SK-N-SH (cell line): ENCODE data around the gene GNPTAB. TPM values are rescaled to one million over a fixed set of nuclear protein-coding genes. Genes with fewer than 3 reads are reported as not detected.

ENCODE experiments used
- CTCF ChIA-PET: fragments of 300-600, 350-600 bp; formaldehyde crosslinking; extraction: SDS; loops from one replicate; lab custom pipeline; 2021; lab: Yijun Ruan, JAX
- POLR2A ChIA-PET: fragments of 350-600 bp; sonication (Branson Sonifier 250); formaldehyde crosslinking; extraction: SDS; loops from one replicate; lab custom pipeline; 2020; ENCODE audit warnings: antibody characterized with exemption, inconsistent platforms; lab: Yijun Ruan, JAX
- DNase-seq: peaks from one replicate; pipeline ENCODE4 v3.0.0; 2012
- H2AFZ ChIP-seq: fragments of 200-600 bp; sonication (generic); 2 replicates; pipeline ENCODE4 v1.8.1; 2016; ENCODE audit warnings: antibody characterized with exemption, mild to moderate bottlenecking, low read depth
- H3F3A ChIP-seq: fragments of 200-600 bp; sonication (generic); replicated peaks from 2 replicates; pipeline ENCODE3; 2016; ENCODE audit warnings: antibody characterized with exemption, mild to moderate bottlenecking; ENCODE audit not compliant: insufficient read depth
- H3K27ac ChIP-seq, 2 experiments: fragments of 200-500 bp in 1 of 2; fragments of 200-600 bp in 1 of 2; sonication (Bioruptor generic) in 1 of 2; sonication (generic), shearing (Covaris generic) in 1 of 2; 2 replicates each; pipeline versions ENCODE4 v1.5.1 to v1.6.1; 2014 to 2016; ENCODE audit warnings: low read depth in 2 of 2, inconsistent platforms in 1 of 2, low read length in 1 of 2, mild to moderate bottlenecking in 1 of 2, mixed read lengths in 1 of 2
- H3K27me3 ChIP-seq: fragments of 200-600 bp; sonication (generic), shearing (Covaris generic); 2 replicates; pipeline ENCODE4 v1.6.1; 2016; ENCODE audit warnings: mixed run types; ENCODE audit not compliant: insufficient read depth
- H3K36me3 ChIP-seq, 2 experiments: fragments of 200-500 bp in 1 of 2; fragments of 200-600 bp in 1 of 2; sonication (Bioruptor generic) in 1 of 2; sonication (generic) in 1 of 2; replicated peaks in 1 of 2; 2 replicates each; pipeline versions ENCODE3 to v1.5.1; 2014 to 2016; ENCODE audit warnings: low read length in 1 of 2, mild to moderate bottlenecking in 1 of 2; ENCODE audit not compliant: insufficient read depth in 2 of 2, control insufficient read depth in 1 of 2
- H3K4me1 ChIP-seq, 2 experiments: fragments of 200-500 bp in 1 of 2; fragments of 200-600 bp in 1 of 2; sonication (Bioruptor generic) in 1 of 2; sonication (generic), shearing (Covaris generic) in 1 of 2; 2 replicates each; pipeline versions ENCODE4 v1.5.1 to v1.6.1; 2014 to 2016; ENCODE audit warnings: low read depth in 1 of 2, low read length in 1 of 2, mixed run types in 1 of 2; ENCODE audit not compliant: insufficient read depth in 2 of 2, control insufficient read depth in 1 of 2
- H3K4me2 ChIP-seq: fragments of 200-600 bp; sonication (generic), shearing (Covaris generic); 2 replicates; pipeline ENCODE4 v1.6.1; 2017; ENCODE audit warnings: mixed run types
- H3K4me3 ChIP-seq, 2 experiments: fragments of 200-500 bp in 1 of 2; fragments of 200-600 bp in 1 of 2; sonication (Bioruptor generic) in 1 of 2; sonication (generic), shearing (Covaris generic) in 1 of 2; 2 replicates each; pipeline versions ENCODE4 v1.5.1 to v1.8.1; 2014 to 2016; ENCODE audit warnings: low read depth in 2 of 2, inconsistent platforms in 1 of 2, low read length in 1 of 2, mild to moderate bottlenecking in 1 of 2, mixed read lengths in 1 of 2, moderate library complexity in 1 of 2
- H3K79me2 ChIP-seq: fragments of 200-600 bp; sonication (generic); 2 replicates; pipeline ENCODE4 v1.8.1; 2017; ENCODE audit warnings: mild to moderate bottlenecking; ENCODE audit not compliant: insufficient read depth
- H3K9ac ChIP-seq: fragments of 200-600 bp; sonication (generic); 2 replicates; pipeline ENCODE4 v1.6.1; 2017; ENCODE audit warnings: mixed run types
- H3K9me2 ChIP-seq: fragments of 200-600 bp; sonication (generic); 2 replicates; pipeline ENCODE4 v1.6.1; 2017; ENCODE audit warnings: mixed run types
- H3K9me3 ChIP-seq: fragments of 200-600 bp; sonication (generic); 2 replicates; pipeline ENCODE4 v1.6.1; 2017; ENCODE audit warnings: mixed run types, mild to moderate bottlenecking, moderate library complexity
- H4K20me1 ChIP-seq: fragments of 200-600 bp; sonication (generic); 2 replicates; pipeline ENCODE4 v1.6.1; 2017; ENCODE audit warnings: mild to moderate bottlenecking, mixed run types; ENCODE audit not compliant: insufficient read depth
- FOSL2 ChIP-seq: IDR thresholded peaks from 2 replicates; pipeline ENCODE4 v1.4.0; 2012; ENCODE audit warnings: low read depth, mild to moderate bottlenecking, moderate library complexity, borderline replicate concordance
- GATA2 ChIP-seq: sonication (generic); formaldehyde crosslinking; IDR thresholded peaks from 2 replicates; pipeline ENCODE4 v1.5.0; 2020; ENCODE audit warnings: mild to moderate bottlenecking, missing genetic modification reagents
- JUND ChIP-seq: IDR thresholded peaks from 2 replicates; pipeline ENCODE4 v1.4.0; 2012
- MEF2A ChIP-seq: IDR thresholded peaks from 2 replicates; pipeline ENCODE4 v1.4.0; 2012; ENCODE audit warnings: low read depth, borderline replicate concordance
- RCOR1 ChIP-seq: fragments of 150-350 bp; IDR thresholded peaks from 2 replicates; pipeline ENCODE4 v1.6.1; 2017; ENCODE audit warnings: antibody characterized with exemption, low read length
- RFX5 ChIP-seq: IDR thresholded peaks from 2 replicates; pipeline ENCODE4 v1.6.1; 2012; ENCODE audit warnings: mild to moderate bottlenecking, improper control_type of control experiment, low read length
- SIN3A ChIP-seq: IDR thresholded peaks from 2 replicates; pipeline ENCODE4 v1.6.1; 2012; ENCODE audit warnings: low read depth, mild to moderate bottlenecking, low read length, moderate library complexity, borderline replicate concordance
- TAF1 ChIP-seq: IDR thresholded peaks from 2 replicates; pipeline ENCODE4 v1.6.1; 2012; ENCODE audit warnings: low read depth, mild to moderate bottlenecking, low read length, moderate library complexity, borderline replicate concordance
- TCF12 ChIP-seq: IDR thresholded peaks from 2 replicates; pipeline ENCODE4 v1.4.0; 2012
- WGBS: methylation state at CpG from one replicate; pipeline ENCODE4 v1.1.6; 2017; ENCODE audit warnings: low lambda C conversion rate; 5-methylcytosine and 5-hydroxymethylcytosine counted together
- polyA plus RNA-seq, 3 experiments: library from polyadenylated mRNA; depleted of rRNA; stranded (reverse); fragments of >200 nt; gene quantifications; 2 replicates each; pipeline ENCODE4 v1.2.3, GENCODE V29; 2012
- TF ChIP-seq, protein P1 (sequence below): IDR thresholded peaks from 2 replicates; pipeline ENCODE4; 2012
- TF ChIP-seq, protein P2 (sequence below): fragments of 150-350 bp; IDR thresholded peaks from 2 replicates; pipeline ENCODE4 v1.6.1; 2017; ENCODE audit warnings: antibody characterized with exemption, low read length, low read depth, borderline replicate concordance

Gene GNPTAB
- polyA plus RNA-seq, 1 of the 3 experiments (the other 2 are of a cell fraction) = 18.8 TPM

DNA sequence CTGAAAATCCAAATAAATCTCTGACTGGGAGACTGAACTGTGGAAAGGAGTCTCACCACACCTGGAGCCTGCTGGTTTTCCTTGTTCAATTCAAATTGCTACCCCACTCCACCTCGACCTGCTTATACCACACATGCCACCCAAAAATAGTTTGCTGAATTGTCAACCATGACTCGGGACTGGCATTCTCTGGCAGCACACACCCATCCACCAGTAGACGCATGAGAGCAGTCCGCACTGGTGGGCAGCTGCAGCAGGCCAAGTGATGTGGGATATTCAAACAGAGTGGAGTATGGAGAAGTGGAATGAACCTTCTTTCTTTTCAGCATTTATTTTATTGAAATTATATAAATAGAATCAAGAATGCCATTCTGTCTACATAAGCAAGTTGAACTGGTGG lies 52.8 kb downstream of the GNPTAB start (continued):
- no peak for TF ChIP-seq RCOR1
- no peak for TF ChIP-seq TAF1
- no peak for TF ChIP-seq GATA2 (CRISPR knock-in tag)
- TF ChIP-seq TCF12 = no peak
- TF ChIP-seq RFX5 = no peak
- TF ChIP-seq MEF2A = no peak
- no peak for TF ChIP-seq FOSL2

DNA sequence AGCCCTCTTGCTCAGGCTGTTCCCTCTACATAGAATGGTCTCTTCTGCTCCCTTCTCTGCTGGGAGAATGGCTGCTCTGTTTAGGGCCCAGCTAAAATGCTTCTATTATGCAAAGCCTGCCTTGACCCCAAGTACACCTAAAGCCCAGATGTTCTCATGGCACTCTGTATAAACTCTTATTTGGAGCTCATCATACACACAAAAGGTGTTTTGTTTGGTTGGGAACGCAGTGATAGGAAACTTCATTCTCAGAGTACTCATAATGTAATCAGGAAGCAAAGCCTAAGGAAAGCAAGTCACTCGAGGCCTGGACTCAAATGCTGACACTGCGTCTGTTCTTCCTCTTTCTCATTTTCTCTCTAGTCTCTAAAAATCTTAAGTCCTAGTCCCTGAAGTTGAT lies 53.3 kb downstream of the GNPTAB start:
- H3K4me2 ChIP-seq = no peak overlapping the region
- no peak overlapping the region for H2AFZ ChIP-seq
- H3K9ac ChIP-seq = no peak overlapping the region
- H3K36me3 ChIP-seq = peaks cover 4 to 6% of the 10 kb centered on the region in 2 experiments
- CTCF ChIA-PET = interaction anchor here (3.1 to 6.7 kb wide), 2 partner anchors 53 to 62 kb away, joined by 16 to 44 read pairs; partner anchors contain the start of gene GNPTAB
- no peaks in the 10 kb centered on the region for H4K20me1 ChIP-seq
- no peak overlapping the region for H3K4me3 ChIP-seq
- 88% methylated on average over 3 of the region's 3 CpGs for WGBS
- no peaks in the 10 kb centered on the region for H3K4me1 ChIP-seq
- H3K9me2 ChIP-seq = no peaks in the 10 kb centered on the region
- POLR2A ChIA-PET = no interaction called here
- H3K27ac ChIP-seq = no peak overlapping the region
- H3K9me3 ChIP-seq = no peaks in the 10 kb centered on the region
- H3K27me3 ChIP-seq = no peaks in the 10 kb centered on the region
- peaks cover 3% of the 10 kb centered on the region for H3F3A ChIP-seq
- TF ChIP-seq SIN3A = no peak
- no peaks in the 10 kb centered on the region for H3K79me2 ChIP-seq
- no peak for DNase-seq

DNA sequence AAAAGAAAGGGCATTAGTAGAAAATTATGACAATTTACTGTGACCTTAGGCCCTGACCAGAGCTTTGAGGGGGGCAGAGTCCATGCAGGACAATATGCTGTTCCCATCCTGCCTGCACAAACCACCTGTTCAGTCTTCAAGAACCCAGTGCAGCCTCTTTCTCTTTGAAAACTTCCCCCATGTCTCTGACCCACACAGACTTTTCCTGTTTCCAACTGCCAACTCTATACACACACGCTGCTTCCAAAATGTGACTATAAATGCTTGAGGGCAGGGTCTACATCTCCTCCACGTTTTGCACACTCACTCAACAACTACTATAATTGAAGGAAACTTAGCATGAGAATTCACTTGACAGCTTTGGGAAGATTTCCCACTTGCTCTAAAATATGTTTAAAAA lies 54.9 kb downstream of the GNPTAB start:
- no peak for DNase-seq
- no peaks in the 10 kb centered on the region for H3K27me3 ChIP-seq
- no peak overlapping the region for H3K27ac ChIP-seq
- H3K4me1 ChIP-seq = no peaks in the 10 kb centered on the region
- no peaks in the 10 kb centered on the region for H3K9me2 ChIP-seq
- no peaks in the 10 kb centered on the region for H3K9me3 ChIP-seq
- ChIA-PET CTCF (interaction anchor here (3.1 to 6.7 kb wide), 2 partner anchors 55 to 64 kb away, joined by 16 to 44 read pairs; partner anchors contain the start of gene GNPTAB), POLR2A (no interaction called here)
- no peaks in the 10 kb centered on the region for H4K20me1 ChIP-seq
- H3K4me3 ChIP-seq = no peak overlapping the region
- WGBS = 55% methylated on average over 2 of the region's 2 CpGs
- H2AFZ ChIP-seq = no peak overlapping the region
- H3K36me3 ChIP-seq = peaks cover 6 to 7% of the 10 kb centered on the region in 2 experiments
- no peak overlapping the region for H3K4me2 ChIP-seq
- no peaks in the 10 kb centered on the region for H3F3A ChIP-seq
- no peak overlapping the region for H3K9ac ChIP-seq
- TF ChIP-seq, protein P1, sequence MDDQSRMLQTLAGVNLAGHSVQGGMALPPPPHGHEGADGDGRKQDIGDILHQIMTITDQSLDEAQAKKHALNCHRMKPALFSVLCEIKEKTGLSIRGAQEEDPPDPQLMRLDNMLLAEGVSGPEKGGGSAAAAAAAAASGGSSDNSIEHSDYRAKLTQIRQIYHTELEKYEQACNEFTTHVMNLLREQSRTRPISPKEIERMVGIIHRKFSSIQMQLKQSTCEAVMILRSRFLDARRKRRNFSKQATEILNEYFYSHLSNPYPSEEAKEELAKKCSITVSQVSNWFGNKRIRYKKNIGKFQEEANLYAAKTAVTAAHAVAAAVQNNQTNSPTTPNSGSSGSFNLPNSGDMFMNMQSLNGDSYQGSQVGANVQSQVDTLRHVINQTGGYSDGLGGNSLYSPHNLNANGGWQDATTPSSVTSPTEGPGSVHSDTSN = no peak
- no peak for TF ChIP-seq JUND
- TF ChIP-seq, protein P2, sequence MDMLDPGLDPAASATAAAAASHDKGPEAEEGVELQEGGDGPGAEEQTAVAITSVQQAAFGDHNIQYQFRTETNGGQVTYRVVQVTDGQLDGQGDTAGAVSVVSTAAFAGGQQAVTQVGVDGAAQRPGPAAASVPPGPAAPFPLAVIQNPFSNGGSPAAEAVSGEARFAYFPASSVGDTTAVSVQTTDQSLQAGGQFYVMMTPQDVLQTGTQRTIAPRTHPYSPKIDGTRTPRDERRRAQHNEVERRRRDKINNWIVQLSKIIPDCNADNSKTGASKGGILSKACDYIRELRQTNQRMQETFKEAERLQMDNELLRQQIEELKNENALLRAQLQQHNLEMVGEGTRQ = no peak
- no peaks in the 10 kb centered on the region for H3K79me2 ChIP-seq
